ENCODE results near the gene C1orf115. TPM values are rescaled to one million over a fixed set of nuclear protein-coding genes. Genes with fewer than 3 reads are reported as not detected.
"Not testable (repeated sequence)": the region's sequence is repeated elsewhere in the genome, so short reads cannot be mapped to it uniquely, and the experiment has no call there.

The C1orf115 gene
- total RNA-seq, 1 experiment from 2014 or later = 5.1 TPM

GRCh38 chr1:220682901-220683576, 7.1 kb upstream of the C1orf115 start:
- DNase-seq = no peak
- Mint-ChIP-seq H3K4me3 (ENCODE audit: low read depth, unreplicated experiment) (no peak overlapping the region), H3K27me3 (ENCODE audit: unreplicated experiment) (no peaks in the 10 kb centered on the region), H3K36me3 (ENCODE audit: insufficient read depth, unreplicated experiment) (no peaks in the 10 kb centered on the region), H3K9me3 (ENCODE audit: low read depth, unreplicated experiment) (no peaks in the 10 kb centered on the region), H3K27ac (ENCODE audit: unreplicated experiment) (no peak overlapping the region), H3K4me1 (ENCODE audit: low read depth, unreplicated experiment) (peaks cover 8% of the 10 kb centered on the region)
- BruUV-seq (replicated peaks) = no TSS peak
- CTCF ChIA-PET = no interaction called here
- TF ChIP-seq CTCF (IDR thresholded peaks at IDR 0.05; ENCODE audit: unreplicated experiment) = no peak
- intact Hi-C loops (cut with micrococcal nuclease; ENCODE audit: unreplicated experiment) = loop anchor here (5.0 kb wide), 1 partner anchor 401 kb away; no protein-coding TSS in a partner anchor

DNA sequence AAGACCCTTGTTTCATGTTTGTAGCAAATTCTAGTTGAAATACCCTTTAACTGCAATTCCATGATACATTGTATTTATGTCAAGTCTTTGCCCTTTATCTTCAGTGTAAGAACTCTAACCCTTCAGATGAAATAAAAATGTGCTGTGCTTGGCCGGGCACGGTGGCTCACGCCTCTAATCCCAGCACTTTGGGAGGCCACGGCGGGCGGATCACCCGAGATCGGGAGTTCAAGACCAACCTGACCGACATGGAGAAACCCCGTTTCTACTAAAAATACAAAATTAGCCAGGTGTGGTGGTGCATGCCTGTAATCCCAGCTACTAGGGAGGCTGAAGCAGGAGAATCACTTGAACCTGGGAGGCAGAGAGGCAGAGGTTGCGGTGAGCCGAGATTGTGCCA, 6.4 kb upstream of the C1orf115 start:
- H3K27ac Mint-ChIP-seq (ENCODE audit: unreplicated experiment); CTCF ChIA-PET; H3K4me3 Mint-ChIP-seq (ENCODE audit: low read depth, unreplicated experiment); H3K9me3 Mint-ChIP-seq (ENCODE audit: low read depth, unreplicated experiment); H3K27me3 Mint-ChIP-seq (ENCODE audit: unreplicated experiment); H3K4me1 Mint-ChIP-seq (ENCODE audit: low read depth, unreplicated experiment); DNase-seq; H3K36me3 Mint-ChIP-seq (ENCODE audit: insufficient read depth, unreplicated experiment); BruUV-seq (replicated peaks): not testable (repeated sequence)
- intact Hi-C loops (cut with micrococcal nuclease; ENCODE audit: unreplicated experiment) = loop anchor here (5.0 kb wide), 1 partner anchor 401 kb away; no protein-coding TSS in a partner anchor

GRCh38 chr1:220684890-220685289, 5.3 kb upstream of the C1orf115 start:
- no TSS peak for BruUV-seq (replicated peaks)
- Mint-ChIP-seq H3K4me1 (ENCODE audit: low read depth, unreplicated experiment) (peaks cover 13% of the 10 kb centered on the region), H3K27ac (ENCODE audit: unreplicated experiment) (no peak overlapping the region), H3K36me3 (ENCODE audit: insufficient read depth, unreplicated experiment) (peaks cover under 1% of the 10 kb centered on the region), H3K4me3 (ENCODE audit: low read depth, unreplicated experiment) (no peak overlapping the region), H3K9me3 (ENCODE audit: low read depth, unreplicated experiment) (no peaks in the 10 kb centered on the region), H3K27me3 (ENCODE audit: unreplicated experiment) (no peaks in the 10 kb centered on the region)
- DNase-seq = no peak
- CTCF ChIA-PET = interaction anchor here (1.0 kb wide), 1 partner anchor 49 kb away, joined by 4 read pairs; no protein-coding TSS in a partner anchor
- intact Hi-C loops (cut with micrococcal nuclease; ENCODE audit: unreplicated experiment) = loop anchor here (5.0 kb wide), 1 partner anchor 403 kb away; no protein-coding TSS in a partner anchor
- no peak for TF ChIP-seq CTCF (IDR thresholded peaks at IDR 0.05; ENCODE audit: unreplicated experiment)

DNA sequence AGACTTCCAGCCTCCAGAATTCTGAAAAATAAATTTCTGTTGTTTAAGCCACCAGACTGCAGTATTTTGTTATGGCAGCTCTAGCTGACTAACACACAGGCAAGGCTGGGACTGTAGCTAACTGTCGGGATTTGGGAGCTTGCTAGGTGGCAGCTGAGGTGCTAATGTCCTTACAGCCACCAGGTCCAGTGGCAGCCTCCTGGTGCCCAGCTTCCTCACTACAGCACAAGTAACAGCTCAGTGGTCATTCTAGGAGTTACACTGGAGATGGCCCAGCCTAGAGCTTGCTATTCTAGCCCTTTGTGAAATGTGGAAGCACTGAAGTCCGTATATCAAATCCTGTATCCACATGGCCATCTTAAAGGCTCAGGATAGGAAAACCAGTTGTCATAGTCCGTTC, 4.3 kb upstream of the C1orf115 start:
- Mint-ChIP-seq H3K4me3 (ENCODE audit: low read depth, unreplicated experiment) (no peak overlapping the region), H3K36me3 (ENCODE audit: insufficient read depth, unreplicated experiment) (peaks cover 8% of the 10 kb centered on the region), H3K9me3 (ENCODE audit: low read depth, unreplicated experiment) (no peaks in the 10 kb centered on the region), H3K27ac (ENCODE audit: unreplicated experiment) (no peak overlapping the region), H3K4me1 (ENCODE audit: low read depth, unreplicated experiment) (peaks cover 16% of the 10 kb centered on the region), H3K27me3 (ENCODE audit: unreplicated experiment) (no peaks in the 10 kb centered on the region)
- no TSS peak for BruUV-seq (replicated peaks)
- intact Hi-C loops (cut with micrococcal nuclease; ENCODE audit: unreplicated experiment) = no loop called here
- CTCF ChIA-PET = interaction anchor here (0.8 to 1.2 kb wide), 5 partner anchors 12 to 405 kb away, joined by 3 to 5 read pairs (median 3); no protein-coding TSS in a partner anchor
- no peak for TF ChIP-seq CTCF (IDR thresholded peaks at IDR 0.05; ENCODE audit: unreplicated experiment)
- peak; percentile 37 for DNase-seq

- DNase-seq = no peak
- CTCF ChIA-PET = no interaction called here
- Mint-ChIP-seq H3K27ac (ENCODE audit: unreplicated experiment) (no peak overlapping the region), H3K9me3 (ENCODE audit: low read depth, unreplicated experiment) (no peaks in the 10 kb centered on the region), H3K4me1 (ENCODE audit: low read depth, unreplicated experiment) (peaks cover 9% of the 10 kb centered on the region), H3K4me3 (ENCODE audit: low read depth, unreplicated experiment) (no peak overlapping the region), H3K27me3 (ENCODE audit: unreplicated experiment) (no peaks in the 10 kb centered on the region), H3K36me3 (ENCODE audit: insufficient read depth, unreplicated experiment) (peaks cover 8% of the 10 kb centered on the region)
- intact Hi-C loops (cut with micrococcal nuclease; ENCODE audit: unreplicated experiment) = no loop called here
- no peak for TF ChIP-seq CTCF (IDR thresholded peaks at IDR 0.05; ENCODE audit: unreplicated experiment)
- no TSS peak for BruUV-seq (replicated peaks)
Observed at GRCh38 chr1:220687809-220688208, 2.4 kb upstream of the C1orf115 start.

All from Calu3 (cell line).